ENCODE results near the gene PLCD1.
"Not testable (repeated sequence)": the region's sequence is repeated elsewhere in the genome, so short reads cannot be mapped to it uniquely, and the experiment has no call there.

The PLCD1 gene

GRCh38 chr3:37990527-37990926, 38.9 kb downstream of the PLCD1 start, which contains the start of gene VILL:
TSS of gene VILL (plus strand) at chr3:37990786. CDS start at chr3:37993673, 2,887 bp downstream.
- H3K4me3 ChIP-seq (ENCODE audit: low read depth, low read length) = no peak within 1 kb of the TSS
- POLR2A ChIA-PET = no interaction called here

GRCh38 chr3:37989821-37990480, 39.5 kb downstream of the PLCD1 start:
- no peak for TF ChIP-seq CTCF (IDR thresholded peaks at IDR 0.05; ENCODE audit: insufficient read depth, low read length, missing control alignments)
- POLR2A ChIA-PET = no interaction called here
- H3K4me3 ChIP-seq (ENCODE audit: low read depth, low read length) = no peak overlapping the region
- CTCF ChIA-PET = interaction anchor here (2.3 kb wide), 1 partner anchor 16 kb away, joined by 7 read pairs; no protein-coding TSS in a partner anchor
- DNase-seq (ENCODE audit: low read depth, low spot score) = no peak

More at GRCh38 chr3:37990527-37990926, 38.9 kb downstream of the PLCD1 start, which contains the start of gene VILL:
- TF ChIP-seq CTCF (IDR thresholded peaks at IDR 0.05; ENCODE audit: insufficient read depth, low read length, missing control alignments) = no peak
- CTCF ChIA-PET = interaction anchor here (2.3 kb wide), 1 partner anchor 16 kb away, joined by 7 read pairs; no protein-coding TSS in a partner anchor
- DNase-seq (ENCODE audit: low read depth, low spot score) = no peak

GRCh38 chr3:37988931-37989525, 40.4 kb downstream of the PLCD1 start:
- H3K4me3 ChIP-seq (ENCODE audit: low read depth, low read length) = no peak overlapping the region
- no peak for DNase-seq (ENCODE audit: low read depth, low spot score)
- ChIA-PET CTCF (interaction anchor here (2.3 kb wide), 1 partner anchor 15 kb away, joined by 7 read pairs; no protein-coding TSS in a partner anchor), POLR2A (no interaction called here)
- TF ChIP-seq CTCF (IDR thresholded peaks at IDR 0.05; ENCODE audit: insufficient read depth, low read length, missing control alignments) = no peak

GRCh38 chr3:37988376-37988775, 41.1 kb downstream of the PLCD1 start:
- DNase-seq (ENCODE audit: low read depth, low spot score); H3K4me3 ChIP-seq (ENCODE audit: low read depth, low read length); POLR2A ChIA-PET: not testable (repeated sequence)
- CTCF ChIA-PET = interaction anchor here (1.3 to 1.4 kb wide), 2 partner anchors 14 to 21 kb away, joined by 7 to 9 read pairs; no protein-coding TSS in a partner anchor

- H3K4me3 ChIP-seq (ENCODE audit: low read depth, low read length) = no peak overlapping the region
- DNase-seq (ENCODE audit: low read depth, low spot score) = no peak
- ChIA-PET POLR2A (no interaction called here), CTCF (interaction anchor here (1.0 to 1.4 kb wide), 3 partner anchors 13 to 20 kb away, joined by 3 to 9 read pairs (median 7); no protein-coding TSS in a partner anchor)
- TF ChIP-seq CTCF (IDR thresholded peaks at IDR 0.05; ENCODE audit: insufficient read depth, low read length, missing control alignments) = no peak
Observed at GRCh38 chr3:37987751-37988179, 41.7 kb downstream of the PLCD1 start.

GRCh38 chr3:37987315-37987697, 42.1 kb downstream of the PLCD1 start:
- TF ChIP-seq CTCF (IDR thresholded peaks at IDR 0.05; ENCODE audit: insufficient read depth, low read length, missing control alignments) = no peak
- CTCF ChIA-PET = interaction anchor here (1.0 to 1.4 kb wide), 3 partner anchors 13 to 19 kb away, joined by 3 to 9 read pairs (median 7); no protein-coding TSS in a partner anchor
- no peak for DNase-seq (ENCODE audit: low read depth, low spot score)
- POLR2A ChIA-PET = no interaction called here
- no peak overlapping the region for H3K4me3 ChIP-seq (ENCODE audit: low read depth, low read length)
